Body of pancreas (tissue), 4 donors: ENCODE results near the gene TMEM119.

Experiments used
- CTCF ChIP-seq, 7 experiments: fragments of 450-650 bp in 4 of 7; fragments of 200-600 bp in 3 of 7; sonication (generic) in 3 of 7; IDR thresholded peaks; one replicate each; pipeline ENCODE4 v1.5.1; 2016 to 2019; ENCODE audit warnings: antibody characterized with exemption in 7 of 7
- POLR2A ChIP-seq, 3 donors: fragments of 450-650 bp; IDR thresholded peaks; one replicate each; pipeline ENCODE4 v1.6.1; 2016; ENCODE audit warnings: antibody characterized with exemption in 3 of 3, mild to moderate bottlenecking in 2 of 3

DNA sequence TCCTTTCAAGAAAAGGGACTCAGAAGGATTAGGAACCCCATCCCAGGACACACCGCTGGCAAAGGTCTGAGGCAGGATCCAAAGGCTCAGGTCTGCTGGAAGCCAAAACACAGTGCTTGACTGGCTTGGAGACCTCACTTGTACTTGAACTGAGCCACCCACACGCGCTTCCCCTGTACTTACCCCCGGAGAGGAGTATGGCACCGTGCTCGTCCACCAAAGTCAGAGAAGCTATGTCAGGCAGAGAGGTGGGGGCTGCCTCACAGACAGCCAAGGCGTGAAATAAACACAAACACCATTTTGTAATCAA is 46.9 kb upstream of the TMEM119 start:
- TF ChIP-seq CTCF (IDR thresholded peaks at IDR 0.05) (no peak), POLR2A (IDR thresholded peaks at IDR 0.05) (no peak)
